HCT116 (cell line): ENCODE results near the gene FBXO34. TPM values are rescaled to one million over a fixed set of nuclear protein-coding genes. Genes with fewer than 3 reads are reported as not detected.

Source experiments
- ATAC-seq: fragments of 200-7000 bp; cut with Tn5 transposase; 2 replicates; pipeline ENCODE4 v1.9.1; 2020; ENCODE audit warnings: mild to moderate bottlenecking, moderate library complexity
- BruUV-seq: library from RNA; stranded (reverse); fragments of 400-500 nt; replicated peaks from 2 replicates; lab custom pipeline; 2021; lab: Mats Ljungman, UMichigan
- CTCF ChIA-PET: fragments of 300-600 bp; sonication (Branson Sonifier 250); formaldehyde crosslinking; loops from one replicate; lab custom pipeline; 2021; ENCODE audit warnings: antibody characterized with exemption; lab: Charles Lee
- POLR2A ChIA-PET: fragments of 300-600, 350-600 bp; sonication (Branson Sonifier 250); formaldehyde crosslinking; loops from one replicate; lab custom pipeline; 2021; ENCODE audit warnings: antibody characterized with exemption; lab: Charles Lee
- RAD21 ChIA-PET, 2 experiments: fragments of 300-600 bp; sonication (Branson Sonifier 250); formaldehyde crosslinking; loops; one replicate each; lab custom pipeline; 2023; ENCODE audit warnings: low total read pairs in 2 of 2; ENCODE audit not compliant: uncharacterized antibody in 2 of 2, unreplicated experiment in 2 of 2, low non-redundant PET in 1 of 2; lab: Charles Lee
- DNase-seq: peaks from one replicate; pipeline ENCODE4 v3.0.0-alpha.2; 2010; ENCODE audit warnings: low read depth, low spot score
- H2AFZ ChIP-seq: fragments of 200-600 bp; shearing (Covaris generic), sonication (generic); 2 replicates; pipeline ENCODE4 v1.6.1; 2017; ENCODE audit warnings: low read depth, mixed run types, mixed read lengths, antibody characterized with exemption, low read length; ENCODE audit not compliant: poor library complexity, severe bottlenecking
- H3K27ac ChIP-seq: 2 replicates; pipeline ENCODE4 v1.5.1; 2012; ENCODE audit warnings: low read depth, low read length
- H3K27me3 ChIP-seq: fragments of 200-600 bp; sonication (generic); 2 replicates; pipeline ENCODE4 v1.6.1; 2016; ENCODE audit warnings: mixed run types, low read length, mixed read lengths; ENCODE audit not compliant: insufficient read depth
- H3K36me3 ChIP-seq, 2 experiments: fragments of 200-500 bp in 1 of 2; fragments of 200-600 bp in 1 of 2; sonication (Bioruptor generic) in 1 of 2; sonication (generic) in 1 of 2; 2 replicates each; pipeline versions ENCODE4 v1.5.1 to v1.6.1; 2014 to 2016; ENCODE audit warnings: low read length in 2 of 2, inconsistent platforms in 1 of 2, mixed read lengths in 1 of 2, mixed run types in 1 of 2; ENCODE audit not compliant: insufficient read depth in 2 of 2, control insufficient read depth in 1 of 2
- H3K4me1 ChIP-seq, 2 experiments: fragments of 200-600 bp in 1 of 2; sonication (generic) in 1 of 2; 2 replicates each; pipeline versions ENCODE4 v1.5.1 to v1.6.1; 2012 to 2017; ENCODE audit warnings: low read length in 2 of 2, inconsistent platforms in 1 of 2, mild to moderate bottlenecking in 1 of 2, mixed read lengths in 1 of 2, mixed run types in 1 of 2, moderate library complexity in 1 of 2; ENCODE audit not compliant: insufficient read depth in 2 of 2, control insufficient read depth in 1 of 2
- H3K4me2 ChIP-seq: fragments of 200-600 bp; sonication (generic); 2 replicates; pipeline ENCODE4 v1.6.1; 2017; ENCODE audit warnings: mixed run types, low read length, mixed read lengths
- H3K4me3 ChIP-seq, 2 experiments: fragments of 200-600 bp in 1 of 2; sonication (generic) in 1 of 2; replicated peaks in 1 of 2; 2 replicates each; pipeline ENCODE4 v1.5.1; 2011 to 2016; ENCODE audit warnings: low read length in 2 of 2, control low read depth in 1 of 2, low read depth in 1 of 2, mild to moderate bottlenecking in 1 of 2, mixed read lengths in 1 of 2, mixed run types in 1 of 2
- H3K79me2 ChIP-seq: fragments of 200-600 bp; sonication (generic); 2 replicates; pipeline ENCODE4 v1.6.1; 2017; ENCODE audit warnings: mild to moderate bottlenecking, mixed run types, low read length, moderate library complexity, mixed read lengths; ENCODE audit not compliant: insufficient read depth
- H3K9ac ChIP-seq: fragments of 200-600 bp; sonication (generic); 2 replicates; pipeline ENCODE4 v1.6.1; 2016; ENCODE audit warnings: low read length, mixed read lengths
- H3K9me2 ChIP-seq: fragments of 200-600 bp; sonication (generic), shearing (Covaris generic); 2 replicates; pipeline ENCODE4 v1.6.1; 2017; ENCODE audit warnings: mixed run types, mild to moderate bottlenecking, moderate library complexity; ENCODE audit not compliant: insufficient read depth
- H3K9me3 ChIP-seq, 2 experiments: fragments of 200-500 bp in 1 of 2; fragments of 200-600 bp in 1 of 2; sonication (Bioruptor generic) in 1 of 2; sonication (generic) in 1 of 2; 2 replicates each; pipeline ENCODE4 v1.6.1; 2014 to 2017; ENCODE audit warnings: low read length in 2 of 2, mixed read lengths in 2 of 2, inconsistent platforms in 1 of 2, low read depth in 1 of 2, mild to moderate bottlenecking in 1 of 2, mixed run types in 1 of 2, moderate library complexity in 1 of 2; ENCODE audit not compliant: control insufficient read depth in 1 of 2, insufficient read depth in 1 of 2
- H4K20me1 ChIP-seq: fragments of 200-600 bp; sonication (generic), shearing (Covaris generic); 2 replicates; pipeline ENCODE4 v1.6.1; 2017; ENCODE audit warnings: mixed run types, mild to moderate bottlenecking, moderate library complexity; ENCODE audit not compliant: insufficient read depth
- ATF3 ChIP-seq: IDR thresholded peaks from 2 replicates; pipeline ENCODE4 v1.6.1; 2012
- CBX3 ChIP-seq: IDR thresholded peaks from 2 replicates; pipeline ENCODE4 v1.6.1; 2012; ENCODE audit warnings: low read depth
- CTCF ChIP-seq, 3 experiments: fragments of 200-600 bp in 1 of 3; sonication (generic) in 1 of 3; IDR thresholded peaks in 2 of 3; conservative IDR thresholded peaks in 1 of 3; 2 replicates each; pipeline ENCODE4 v1.5.1; 2012 to 2017; ENCODE audit warnings: low read depth in 2 of 3, low read length in 2 of 3, antibody characterized with exemption in 1 of 3, borderline replicate concordance in 1 of 3, control low read depth in 1 of 3, mild to moderate bottlenecking in 1 of 3, mixed read lengths in 1 of 3, mixed run types in 1 of 3, moderate library complexity in 1 of 3; ENCODE audit not compliant: insufficient read depth in 1 of 3
- EGR1 ChIP-seq: IDR thresholded peaks from 2 replicates; pipeline ENCODE4 v1.6.1; 2012; ENCODE audit warnings: low read depth
- EZH2phosphoT487 ChIP-seq: fragments of 200-600 bp; IDR thresholded peaks from 2 replicates; pipeline ENCODE4 v1.6.1; 2018; ENCODE audit warnings: antibody characterized with exemption, borderline replicate concordance
- FOSL1 ChIP-seq: IDR thresholded peaks from 2 replicates; pipeline ENCODE4 v1.6.1; 2012; ENCODE audit warnings: low read depth
- POLR2AphosphoS5 ChIP-seq: IDR thresholded peaks from 2 replicates; pipeline ENCODE4 v1.6.1; 2011; ENCODE audit warnings: mild to moderate bottlenecking, low read depth, low read length, moderate library complexity
- REST ChIP-seq: IDR thresholded peaks from 2 replicates; pipeline ENCODE4 v1.6.1; 2012; ENCODE audit warnings: low read depth
- SP1 ChIP-seq: IDR thresholded peaks from 2 replicates; pipeline ENCODE4 v1.6.1; 2012; ENCODE audit warnings: low read depth
- ZFX ChIP-seq: fragments of 450-650 bp; IDR thresholded peaks from 2 replicates; pipeline ENCODE4 v1.6.1; 2017
- intact Hi-C: fragments of 100-400 bp; cut with micrococcal nuclease; formaldehyde crosslinking; loops from 2 replicates; pipeline ENCODE4 v1.10.0; 2022
- total RNA-seq: library from RNA; stranded (reverse); gene quantifications from one replicate; pipeline ENCODE4 v1.2.1, GENCODE V29; 2021; ENCODE audit not compliant: unreplicated experiment

FBXO34 gene
- total RNA-seq, 1 experiment from 2014 or later = 26.9 TPM

GRCh38 chr14:55347748-55348147, 76.5 kb downstream of the FBXO34 start:
- Histone ChIP-seq H2AFZ (no peak overlapping the region), H3K9me3 (no peaks in the 10 kb centered on the region), H4K20me1 (no peaks in the 10 kb centered on the region), H3K36me3 (peaks cover 12 to 14% of the 10 kb centered on the region in 2 experiments; a peak in 3 of 4 replicates), H3K27ac (no peak overlapping the region), H3K4me1 (no peaks in the 10 kb centered on the region)
- intact Hi-C loops = no loop called here
- RAD21 ChIA-PET = no interaction called here
- no peak for TF ChIP-seq POLR2AphosphoS5
- TF ChIP-seq ATF3 = no peak
- TF ChIP-seq EGR1 = no peak
- TF ChIP-seq, all 23 proteins: peak for 0
- Histone ChIP-seq H3K4me2 (no peak overlapping the region), H3K27me3 (no peaks in the 10 kb centered on the region), H3K79me2 (peaks cover 40% of the 10 kb centered on the region; the same call in 1 of the 2 replicates), H3K4me3 (no peak overlapping the region), H3K9ac (no peak overlapping the region), H3K9me2 (no peaks in the 10 kb centered on the region)
- DNase-seq (no peak), ATAC-seq (no peak)
- ChIA-PET POLR2A (no interaction called here), CTCF (no interaction called here)
- BruUV-seq = no TSS peak

- Histone ChIP-seq H3K9ac (no peak overlapping the region), H3K79me2 (peaks cover 34% of the 10 kb centered on the region; the same call in 1 of the 2 replicates), H3K36me3 (peaks cover 14 to 16% of the 10 kb centered on the region in 2 experiments; a peak in 3 of 4 replicates), H2AFZ (no peak overlapping the region), H3K27ac (no peak overlapping the region), H4K20me1 (no peaks in the 10 kb centered on the region), H3K4me3 (no peak overlapping the region), H3K4me1 (peaks cover 0 to 4% of the 10 kb centered on the region in 2 experiments; a peak in 2 of 4 replicates), H3K27me3 (no peaks in the 10 kb centered on the region), H3K9me3 (no peaks in the 10 kb centered on the region), H3K4me2 (no peak overlapping the region), H3K9me2 (no peaks in the 10 kb centered on the region)
- DNase-seq (no peak), ATAC-seq (no peak)
- TF ChIP-seq EZH2phosphoT487 (no peak), REST (no peak), CBX3 (no peak), CTCF (IDR thresholded peaks at IDR 0.05 in 2 of 3, conservative IDR thresholded peaks at IDR 0.05 in 1 of 3; ENCODE audit: borderline replicate concordance in 1 of 3, insufficient read depth in 1 of 3, low read depth in 2 of 3, low read length in 2 of 3) (no peak), SP1 (no peak), FOSL1 (no peak), ZFX (no peak)
- ChIA-PET CTCF (no interaction called here), POLR2A (interaction anchor here (0.5 kb wide), 1 partner anchor 44 kb away, joined by 3 read pairs; no protein-coding TSS in a partner anchor), RAD21 (no interaction called here)
- intact Hi-C loops = no loop called here
- no TSS peak for BruUV-seq
Measured at GRCh38 chr14:55348766-55349453, 77.7 kb downstream of the FBXO34 start.
